BE2C (cell line): ENCODE measurements around the gene CRTC1.

Source experiments
- DNase-seq: peaks from one replicate; pipeline ENCODE4 v3.0.0-alpha.2; 2020
- H3K27me3 ChIP-seq: fragments of 250-450 bp; sonication (Bioruptor Pico); 2 replicates; pipeline ENCODE4 v1.5.1; 2020; ENCODE audit warnings: mild to moderate bottlenecking
- H3K36me3 ChIP-seq: fragments of 250-450 bp; sonication (Bioruptor Pico); 2 replicates; pipeline ENCODE4 v1.5.1; 2020; ENCODE audit warnings: mild to moderate bottlenecking
- H3K4me1 ChIP-seq: fragments of 250-450 bp; sonication (Bioruptor Pico); 2 replicates; pipeline ENCODE4 v1.5.1; 2020
- H3K4me3 ChIP-seq: 2 replicates; pipeline ENCODE4 v1.5.1; 2011; ENCODE audit warnings: low read depth, low read length
- H3K9me3 ChIP-seq: fragments of 250-450 bp; sonication (Bioruptor Pico); 2 replicates; pipeline ENCODE4 v1.5.1; 2020
- TF ChIP-seq, protein P1 (sequence below): IDR thresholded peaks from 2 replicates; pipeline ENCODE4 v1.5.1; 2012; ENCODE audit warnings: mild to moderate bottlenecking, low read depth, low read length

The CRTC1 gene

DNA sequence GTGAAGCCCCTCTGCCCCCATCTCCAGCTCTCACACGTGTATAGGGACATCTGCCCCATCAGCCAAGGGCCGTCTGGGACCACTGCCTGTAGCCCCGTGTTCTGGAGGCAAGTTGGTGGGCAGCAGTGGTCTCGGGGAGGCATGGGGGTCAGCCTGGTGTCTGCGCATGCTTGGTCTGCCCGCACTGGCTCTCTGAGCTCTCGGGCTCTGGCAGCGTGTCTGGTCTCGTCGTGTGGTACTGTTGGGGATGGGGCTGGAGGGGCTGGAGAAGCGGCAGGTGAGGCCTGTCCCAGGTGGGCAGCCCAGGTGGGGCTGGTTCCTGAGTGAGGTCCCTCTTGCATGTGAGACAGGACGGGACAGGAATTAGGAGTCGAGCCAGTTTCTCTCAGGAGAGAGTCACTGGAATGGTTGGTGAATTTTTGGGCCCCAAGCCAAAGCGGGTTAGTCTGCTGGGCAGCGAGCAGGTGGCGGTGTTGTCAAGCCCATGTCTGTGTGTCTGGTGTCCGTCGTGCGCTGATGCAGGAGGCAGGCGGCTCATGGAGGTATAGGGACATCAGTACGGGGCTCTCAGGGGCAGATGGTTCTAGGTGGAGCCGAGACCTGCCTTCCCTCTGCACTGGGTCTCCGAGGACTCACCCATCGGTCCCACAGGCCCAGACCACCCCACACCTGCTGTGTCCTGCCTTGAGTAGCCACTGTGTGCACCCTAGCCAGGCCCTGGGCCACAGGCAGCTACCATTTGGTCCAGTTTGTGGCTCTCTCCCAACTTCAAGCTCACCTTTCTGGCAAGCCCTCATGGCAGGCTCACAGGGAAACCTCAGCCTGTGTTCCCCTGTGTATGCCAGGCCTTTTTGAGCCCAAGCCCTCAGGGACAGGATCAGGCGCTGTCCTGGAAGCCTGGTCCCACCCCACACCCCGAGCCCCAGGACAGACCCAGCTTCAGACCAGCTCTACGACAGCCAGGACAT lies 89.4 kb downstream of the CRTC1 start:
- peaks cover 7% of the 10 kb centered on the region for H3K27me3 ChIP-seq
- peaks cover 24% of the 10 kb centered on the region for H3K4me1 ChIP-seq
- H3K36me3 ChIP-seq, result no peaks in the 10 kb centered on the region
- no peak overlapping the region for H3K4me3 ChIP-seq
- peak; percentile 74 for DNase-seq
- H3K9me3 ChIP-seq, result no peaks in the 10 kb centered on the region
- TF ChIP-seq, protein P1, sequence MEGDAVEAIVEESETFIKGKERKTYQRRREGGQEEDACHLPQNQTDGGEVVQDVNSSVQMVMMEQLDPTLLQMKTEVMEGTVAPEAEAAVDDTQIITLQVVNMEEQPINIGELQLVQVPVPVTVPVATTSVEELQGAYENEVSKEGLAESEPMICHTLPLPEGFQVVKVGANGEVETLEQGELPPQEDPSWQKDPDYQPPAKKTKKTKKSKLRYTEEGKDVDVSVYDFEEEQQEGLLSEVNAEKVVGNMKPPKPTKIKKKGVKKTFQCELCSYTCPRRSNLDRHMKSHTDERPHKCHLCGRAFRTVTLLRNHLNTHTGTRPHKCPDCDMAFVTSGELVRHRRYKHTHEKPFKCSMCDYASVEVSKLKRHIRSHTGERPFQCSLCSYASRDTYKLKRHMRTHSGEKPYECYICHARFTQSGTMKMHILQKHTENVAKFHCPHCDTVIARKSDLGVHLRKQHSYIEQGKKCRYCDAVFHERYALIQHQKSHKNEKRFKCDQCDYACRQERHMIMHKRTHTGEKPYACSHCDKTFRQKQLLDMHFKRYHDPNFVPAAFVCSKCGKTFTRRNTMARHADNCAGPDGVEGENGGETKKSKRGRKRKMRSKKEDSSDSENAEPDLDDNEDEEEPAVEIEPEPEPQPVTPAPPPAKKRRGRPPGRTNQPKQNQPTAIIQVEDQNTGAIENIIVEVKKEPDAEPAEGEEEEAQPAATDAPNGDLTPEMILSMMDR, result peak; percentile 38

DNA sequence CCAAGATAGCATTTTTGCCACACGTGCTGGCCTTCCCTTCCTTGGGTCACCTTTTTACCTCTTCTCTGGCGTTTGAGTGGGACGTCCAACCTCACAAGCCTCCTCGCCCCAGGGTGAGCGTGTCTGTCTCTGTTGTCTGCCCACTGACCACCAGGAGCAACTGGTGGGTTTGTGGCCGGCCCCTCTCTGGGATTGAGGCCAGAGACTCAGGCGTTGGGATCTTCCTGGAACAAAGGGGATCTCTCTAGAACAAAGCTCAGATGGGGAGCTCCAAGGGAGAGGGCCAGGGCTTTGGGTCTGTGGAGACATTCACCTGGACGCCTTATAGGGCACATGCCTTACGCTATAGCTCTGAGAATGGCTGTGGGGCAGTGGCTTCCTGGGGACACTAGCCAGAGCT lies 90.2 kb downstream of the CRTC1 start:
- Histone ChIP-seq H3K4me1 (peaks cover 19% of the 10 kb centered on the region), H3K4me3 (no peak overlapping the region), H3K9me3 (no peaks in the 10 kb centered on the region), H3K27me3 (peaks cover 14% of the 10 kb centered on the region), H3K36me3 (no peaks in the 10 kb centered on the region)
- TF ChIP-seq, protein P1, result no peak
- DNase-seq, result no peak

DNA sequence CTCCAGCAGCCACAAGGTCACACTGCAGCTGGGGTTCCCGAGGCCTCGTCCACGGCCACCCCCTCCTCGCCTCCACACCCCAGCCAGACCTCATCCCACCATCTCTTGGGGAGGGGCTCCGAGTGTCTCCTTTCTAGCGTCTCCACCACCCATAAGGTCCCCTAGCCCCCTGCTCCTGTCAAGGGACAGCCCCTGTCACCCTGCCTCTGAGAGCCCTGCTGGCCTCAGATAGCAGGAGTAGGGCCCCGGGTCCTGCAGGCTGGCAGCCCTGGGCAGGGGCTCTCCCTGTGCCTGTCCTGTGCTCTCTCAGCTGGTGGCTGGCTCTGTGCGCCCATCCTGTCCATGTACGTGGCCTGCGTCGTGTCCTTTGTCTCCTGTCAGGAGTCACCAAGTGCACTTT lies 90.6 kb downstream of the CRTC1 start:
- peaks cover 19% of the 10 kb centered on the region for H3K27me3 ChIP-seq
- H3K4me1 ChIP-seq, result peaks cover 15% of the 10 kb centered on the region
- DNase-seq, result peak; percentile 17
- H3K36me3 ChIP-seq, result no peaks in the 10 kb centered on the region
- H3K4me3 ChIP-seq, result no peak overlapping the region
- TF ChIP-seq, protein P1, result no peak
- H3K9me3 ChIP-seq, result no peaks in the 10 kb centered on the region

DNA sequence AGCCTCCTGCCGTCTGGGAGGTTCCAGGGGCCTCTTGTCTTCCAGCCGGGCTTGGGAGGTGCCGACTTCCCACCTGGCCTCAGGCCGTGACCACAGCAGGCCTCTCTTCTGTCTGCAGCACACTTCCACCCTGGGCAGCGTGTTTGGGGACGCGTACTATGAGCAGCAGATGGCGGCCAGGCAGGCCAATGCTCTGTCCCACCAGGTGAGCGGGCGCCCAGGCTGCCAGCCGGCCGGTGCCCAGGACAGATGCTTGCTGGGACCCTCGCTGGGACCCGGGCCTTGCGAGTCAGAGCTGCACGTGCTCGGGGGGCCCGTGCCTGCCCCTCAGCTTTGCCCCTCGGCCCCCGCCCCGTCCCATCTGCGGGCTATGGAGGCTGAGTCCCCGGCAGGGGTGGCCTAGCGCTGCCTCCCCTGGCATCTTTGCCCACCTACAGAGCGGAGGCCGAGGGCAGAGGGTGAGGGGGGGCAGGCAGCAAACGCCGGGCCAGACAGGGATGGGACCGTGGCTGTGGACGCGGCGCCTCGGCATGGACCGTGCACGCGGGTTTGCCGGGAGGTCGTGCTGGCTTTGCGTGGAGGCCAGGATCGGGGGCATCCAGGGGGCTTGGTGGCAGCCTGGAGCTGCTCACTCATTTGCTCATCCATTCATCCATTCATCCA lies 91.4 kb downstream of the CRTC1 start:
- peak; percentile 20 for DNase-seq
- TF ChIP-seq, protein P1, result no peak
- H3K36me3 ChIP-seq, result no peaks in the 10 kb centered on the region
- no peaks in the 10 kb centered on the region for H3K9me3 ChIP-seq
- H3K27me3 ChIP-seq, result peaks cover 19% of the 10 kb centered on the region
- H3K4me3 ChIP-seq, result no peak overlapping the region
- peaks cover 11% of the 10 kb centered on the region for H3K4me1 ChIP-seq

DNA sequence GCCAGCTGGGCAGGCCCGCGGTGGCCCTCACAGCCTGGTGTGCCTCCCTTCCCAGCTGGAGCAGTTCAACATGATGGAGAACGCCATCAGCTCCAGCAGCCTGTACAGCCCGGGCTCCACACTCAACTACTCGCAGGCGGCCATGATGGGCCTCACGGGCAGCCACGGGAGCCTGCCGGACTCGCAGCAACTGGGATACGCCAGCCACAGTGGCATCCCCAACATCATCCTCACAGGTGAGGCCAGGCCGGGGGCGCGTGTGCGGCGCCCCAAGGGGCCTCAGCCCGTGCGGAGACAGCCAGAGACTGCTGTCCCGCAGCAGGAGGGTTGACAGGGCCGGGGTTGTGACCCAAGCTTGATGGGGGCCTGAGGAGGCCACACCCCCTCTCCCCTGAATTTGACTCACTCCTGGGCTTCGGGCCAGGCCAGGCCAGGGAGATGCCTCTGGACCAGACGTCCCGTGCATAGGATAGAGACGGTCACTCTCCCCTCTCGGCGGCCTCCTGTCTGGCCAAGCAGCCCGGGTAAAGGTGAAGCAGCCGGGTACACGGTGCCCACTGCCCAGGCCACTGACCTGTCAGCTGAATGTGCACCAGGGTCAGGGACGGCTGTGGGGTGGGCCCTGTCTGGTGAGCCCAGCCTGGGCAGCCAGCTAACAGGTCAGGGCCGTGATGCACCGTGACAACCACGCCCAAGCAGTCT lies 92.3 kb downstream of the CRTC1 start:
- peak; percentile 10 for DNase-seq
- Histone ChIP-seq H3K9me3 (no peaks in the 10 kb centered on the region), H3K4me3 (no peak overlapping the region), H3K36me3 (no peaks in the 10 kb centered on the region), H3K4me1 (peaks cover 11% of the 10 kb centered on the region), H3K27me3 (peaks cover 22% of the 10 kb centered on the region)
- TF ChIP-seq, protein P1, result no peak

DNA sequence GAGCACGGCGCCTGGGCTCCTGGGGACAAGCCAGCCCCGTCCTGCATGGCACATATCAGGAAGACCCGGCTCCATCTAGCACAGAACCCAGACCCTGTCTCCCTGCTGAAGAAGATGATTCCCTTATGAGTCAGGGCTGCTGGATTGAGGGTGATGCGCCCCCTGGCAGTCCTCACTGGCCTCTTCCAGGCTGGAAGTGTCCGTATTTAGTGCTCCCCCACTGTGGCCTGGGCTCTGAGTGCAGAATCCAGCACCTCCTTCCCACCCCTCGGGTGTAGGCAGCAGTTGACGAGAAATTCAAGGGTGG lies 92.8 kb downstream of the CRTC1 start:
- Histone ChIP-seq H3K4me1 (peaks cover 11% of the 10 kb centered on the region), H3K9me3 (no peaks in the 10 kb centered on the region), H3K36me3 (no peaks in the 10 kb centered on the region), H3K4me3 (no peak overlapping the region), H3K27me3 (peaks cover 22% of the 10 kb centered on the region)
- TF ChIP-seq, protein P1, result peak; percentile 7; the same call in 1 of the 2 replicates
- peak; percentile 13 for DNase-seq
